Lower leg skin (tissue), 3 donors: ENCODE measurements around the gene PIANP.

Experiments
- POLR2A ChIP-seq, 2 donors: fragments of 450-650 bp; IDR thresholded peaks; one replicate each; pipeline ENCODE4 v1.6.1; 2016 to 2017; ENCODE audit warnings: antibody characterized with exemption in 2 of 2, mild to moderate bottlenecking in 1 of 2, moderate library complexity in 1 of 2
- TF ChIP-seq, protein P1 (sequence below), 3 donors: fragments of 450-650 bp; IDR thresholded peaks; one replicate each; pipeline ENCODE4 v1.5.1; 2016; ENCODE audit warnings: antibody characterized with exemption in 3 of 3, mild to moderate bottlenecking in 3 of 3, moderate library complexity in 2 of 3

DNA sequence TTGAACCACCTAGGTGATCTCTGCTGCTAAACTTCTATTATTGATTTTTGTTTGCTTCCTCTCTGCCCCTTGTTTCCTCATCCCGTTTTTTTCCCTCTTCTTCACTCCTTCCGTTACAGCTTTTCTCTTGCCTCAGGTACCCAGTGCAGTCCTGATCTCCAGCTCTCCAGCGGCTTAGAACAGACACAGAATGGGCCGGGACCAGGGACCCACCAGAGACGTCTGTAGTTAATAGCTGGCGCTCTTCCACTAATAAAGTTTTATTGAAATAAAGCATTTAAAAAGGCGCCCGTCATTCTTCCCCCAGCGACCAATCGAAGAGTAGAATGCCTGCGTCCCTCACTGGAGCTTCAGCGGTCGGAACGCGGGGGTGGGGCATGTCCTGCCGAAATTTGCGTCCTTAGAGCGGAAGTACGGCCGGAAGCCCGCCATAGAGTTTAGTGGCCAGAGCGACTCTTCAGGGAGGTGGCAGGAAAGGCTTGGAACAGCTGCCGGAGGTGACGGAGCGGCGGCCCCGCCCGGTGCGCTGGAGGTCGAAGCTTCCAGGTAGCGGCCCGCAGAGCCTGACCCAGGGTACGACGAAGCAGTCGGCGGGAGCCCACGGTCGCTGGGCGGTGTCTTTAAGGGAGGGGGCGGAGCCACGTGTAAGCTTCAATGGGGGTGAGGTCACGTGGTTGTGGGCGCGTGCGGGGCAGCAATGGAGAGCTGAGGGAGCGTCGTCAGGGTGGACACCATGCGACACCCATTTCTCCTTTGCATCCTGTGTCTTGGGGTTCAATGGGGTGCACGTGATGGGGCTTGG, 23.2 kb upstream of the PIANP start, which contains the start of gene COPS7A:
- TF ChIP-seq, protein P1, sequence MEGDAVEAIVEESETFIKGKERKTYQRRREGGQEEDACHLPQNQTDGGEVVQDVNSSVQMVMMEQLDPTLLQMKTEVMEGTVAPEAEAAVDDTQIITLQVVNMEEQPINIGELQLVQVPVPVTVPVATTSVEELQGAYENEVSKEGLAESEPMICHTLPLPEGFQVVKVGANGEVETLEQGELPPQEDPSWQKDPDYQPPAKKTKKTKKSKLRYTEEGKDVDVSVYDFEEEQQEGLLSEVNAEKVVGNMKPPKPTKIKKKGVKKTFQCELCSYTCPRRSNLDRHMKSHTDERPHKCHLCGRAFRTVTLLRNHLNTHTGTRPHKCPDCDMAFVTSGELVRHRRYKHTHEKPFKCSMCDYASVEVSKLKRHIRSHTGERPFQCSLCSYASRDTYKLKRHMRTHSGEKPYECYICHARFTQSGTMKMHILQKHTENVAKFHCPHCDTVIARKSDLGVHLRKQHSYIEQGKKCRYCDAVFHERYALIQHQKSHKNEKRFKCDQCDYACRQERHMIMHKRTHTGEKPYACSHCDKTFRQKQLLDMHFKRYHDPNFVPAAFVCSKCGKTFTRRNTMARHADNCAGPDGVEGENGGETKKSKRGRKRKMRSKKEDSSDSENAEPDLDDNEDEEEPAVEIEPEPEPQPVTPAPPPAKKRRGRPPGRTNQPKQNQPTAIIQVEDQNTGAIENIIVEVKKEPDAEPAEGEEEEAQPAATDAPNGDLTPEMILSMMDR (IDR thresholded peaks at IDR 0.05): no peak
- peak in 1 of 2 donors; percentile 29 for TF ChIP-seq POLR2A (IDR thresholded peaks at IDR 0.05)
